Femur (tissue), 1 donor: ENCODE measurements around the gene TBK1.

Experiments
- DNase-seq: peaks from one replicate; pipeline ENCODE4 v3.0.0-alpha.2; 2017

TBK1 gene

GRCh38 chr12:64550755-64551154, 98.8 kb downstream of the TBK1 start:
- DNase-seq: no peak

- no peak for DNase-seq
Measured at GRCh38 chr12:64551676-64552075, 99.8 kb downstream of the TBK1 start.
